ENCODE data around the gene QPCTL.

QPCTL gene

DNA sequence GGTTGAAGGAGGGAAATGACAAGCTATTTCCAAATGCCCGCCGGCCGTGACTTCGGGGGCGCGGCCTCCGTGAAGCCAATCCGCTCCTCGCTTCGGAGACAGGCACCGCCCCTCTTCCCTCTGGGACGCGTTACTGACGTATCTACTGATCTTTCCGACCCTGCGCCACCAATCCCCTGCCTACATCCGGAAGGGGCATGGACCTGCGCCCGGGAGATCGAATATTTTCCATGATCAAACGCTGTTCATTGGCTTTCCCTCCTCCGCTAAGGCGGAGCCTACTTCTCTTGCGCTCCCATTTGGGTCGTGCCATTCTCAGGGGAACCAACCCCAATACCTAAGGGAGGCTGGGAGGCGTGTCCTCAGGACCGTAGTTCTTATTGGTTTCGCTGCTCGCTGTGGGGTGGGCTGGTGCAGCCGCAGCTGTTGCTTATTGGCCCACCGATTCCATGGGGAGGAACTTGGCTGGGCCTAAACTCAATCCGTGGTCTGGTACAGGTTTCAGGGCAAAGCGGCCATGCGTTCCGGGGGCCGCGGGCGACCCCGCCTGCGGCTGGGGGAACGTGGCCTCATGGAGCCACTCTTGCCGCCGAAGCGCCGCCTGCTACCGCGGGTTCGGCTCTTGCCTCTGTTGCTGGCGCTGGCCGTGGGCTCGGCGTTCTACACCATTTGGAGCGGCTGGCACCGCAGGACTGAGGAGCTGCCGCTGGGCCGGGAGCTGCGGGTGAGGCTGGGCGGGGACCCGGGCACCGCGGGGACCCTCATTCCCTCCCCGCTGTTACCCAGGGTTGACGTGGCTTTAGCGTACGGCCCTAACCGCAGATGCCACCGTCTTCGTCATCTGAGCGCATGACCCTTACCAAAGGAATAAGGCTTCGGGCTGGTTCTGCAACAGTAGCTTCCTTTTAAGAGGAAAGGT is at the start of gene QPCTL:
TSS of gene QPCTL (plus strand) at position 480 of the 919 bp plus-strand sequence. CDS start at position 518, 38 bp downstream.
- in situ Hi-C loops (cut with MboI; ENCODE audit: low sequenced_read_pairs) = no loop called here

- in situ Hi-C loops (cut with MboI; ENCODE audit: low sequenced_read_pairs) = no loop called here
These were observed 49.2 kb upstream of the QPCTL start for GRCh38 chr19:45643024-45643926.

DNA sequence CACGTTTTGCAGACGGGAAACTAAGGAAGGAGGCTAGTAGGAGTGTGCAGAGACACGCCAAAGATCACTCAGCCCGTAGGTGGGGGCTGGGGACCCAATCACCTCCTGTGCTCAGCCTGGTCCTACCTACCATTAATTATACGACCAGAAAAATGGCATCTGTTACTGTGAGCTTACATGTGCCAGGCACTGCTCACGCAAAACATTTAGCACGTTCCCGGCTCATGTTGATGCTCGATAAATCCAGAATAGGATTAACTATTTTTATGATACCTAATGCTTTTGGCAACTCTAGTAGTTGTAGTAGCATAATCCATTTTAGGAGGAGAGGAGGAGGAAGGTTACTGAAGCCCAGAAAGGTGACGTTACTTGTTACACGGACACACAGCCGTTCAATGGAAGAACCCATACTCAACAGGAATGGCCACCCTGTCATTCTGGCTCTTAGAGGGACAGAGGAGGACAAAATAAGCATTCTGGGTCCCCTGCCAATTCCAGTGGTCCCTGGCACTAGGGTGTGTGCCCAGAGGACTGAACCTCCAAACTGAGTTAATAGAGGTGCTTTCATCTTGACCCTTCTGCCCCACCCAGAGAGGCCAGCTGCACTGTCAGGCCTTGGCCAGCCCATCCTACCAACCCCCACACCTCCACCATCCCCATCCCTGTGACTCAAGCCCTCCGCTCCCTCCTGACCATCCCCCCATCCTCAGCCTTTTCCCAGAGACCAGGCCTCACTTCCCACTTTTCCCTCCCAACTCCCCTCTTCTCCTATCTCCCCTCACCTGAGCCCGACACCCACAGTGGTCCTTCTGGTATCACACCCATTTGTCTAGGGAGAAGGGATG is 48.3 kb upstream of the QPCTL start:
- in situ Hi-C loops (cut with MboI; ENCODE audit: low sequenced_read_pairs) = no loop called here

DNA sequence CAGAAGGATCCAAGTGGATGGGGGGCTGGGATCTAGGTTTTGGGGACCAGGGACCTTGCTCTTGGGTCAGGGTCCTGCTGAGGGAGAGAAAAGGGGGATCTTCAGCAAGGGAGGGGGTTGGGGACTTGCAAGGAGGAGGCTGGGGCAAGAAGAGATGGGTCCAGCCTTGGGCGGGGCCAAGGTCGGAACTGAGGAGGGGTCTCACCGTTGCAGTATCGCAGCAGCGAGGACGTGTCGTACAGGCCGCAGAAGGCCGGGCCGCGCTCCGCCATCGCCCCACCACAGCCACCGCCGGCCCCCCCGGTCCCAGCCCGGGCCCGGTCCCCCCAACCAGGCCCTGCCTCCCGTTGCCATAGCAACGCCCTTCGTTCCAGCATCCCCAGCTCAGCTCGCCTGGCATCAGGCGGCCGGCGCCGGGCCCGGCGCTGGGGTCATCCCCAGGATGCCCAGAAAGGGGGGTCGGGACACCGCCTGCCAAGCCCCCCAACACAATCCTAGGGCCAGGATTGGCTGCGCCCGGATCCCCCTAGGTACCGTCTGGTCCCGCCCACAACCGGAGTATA is 47.3 kb upstream of the QPCTL start:
- in situ Hi-C loops (cut with MboI; ENCODE audit: low sequenced_read_pairs) = no loop called here

- in situ Hi-C loops (cut with MboI; ENCODE audit: low sequenced_read_pairs) = no loop called here
These were observed 46.7 kb upstream of the QPCTL start for GRCh38 chr19:45645631-45646344.

GRCh38 chr19:45646345-45646698 is 46.1 kb upstream of the QPCTL start:
- in situ Hi-C loops (cut with MboI; ENCODE audit: low sequenced_read_pairs) = no loop called here

- in situ Hi-C loops (cut with MboI; ENCODE audit: low sequenced_read_pairs) = no loop called here
These were observed 41.7 kb upstream of the QPCTL start for GRCh38 chr19:45650722-45651121.

GRCh38 chr19:45653634-45654033 is 38.8 kb upstream of the QPCTL start:
- in situ Hi-C loops (cut with MboI; ENCODE audit: low sequenced_read_pairs) = no loop called here

DNA sequence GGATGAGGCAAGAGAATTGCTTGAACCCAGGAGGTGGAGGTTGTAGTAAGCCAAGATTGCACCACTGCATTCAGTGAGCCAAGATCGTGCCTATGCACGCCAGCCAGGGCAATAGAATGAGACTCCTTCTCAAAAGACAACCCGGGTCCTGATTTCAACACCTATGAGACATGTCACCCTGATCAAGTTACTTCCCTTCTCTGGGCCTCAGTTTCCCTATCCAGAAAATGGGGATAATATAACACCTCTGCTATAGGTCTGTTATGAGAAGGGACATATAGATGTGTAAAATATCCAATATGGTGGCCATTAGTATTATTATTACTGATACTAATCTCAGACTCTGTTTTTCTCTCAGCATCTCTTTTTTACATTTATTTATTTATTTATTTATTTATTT is 37.4 kb upstream of the QPCTL start:
- in situ Hi-C loops (cut with MboI; ENCODE audit: low sequenced_read_pairs) = no loop called here

GRCh38 chr19:45657520-45658167 is 34.8 kb upstream of the QPCTL start:
- in situ Hi-C loops (cut with MboI; ENCODE audit: low sequenced_read_pairs) = no loop called here

- in situ Hi-C loops (cut with MboI; ENCODE audit: low sequenced_read_pairs) = no loop called here
These were observed 33.3 kb upstream of the QPCTL start for GRCh38 chr19:45659096-45659729.

DNA sequence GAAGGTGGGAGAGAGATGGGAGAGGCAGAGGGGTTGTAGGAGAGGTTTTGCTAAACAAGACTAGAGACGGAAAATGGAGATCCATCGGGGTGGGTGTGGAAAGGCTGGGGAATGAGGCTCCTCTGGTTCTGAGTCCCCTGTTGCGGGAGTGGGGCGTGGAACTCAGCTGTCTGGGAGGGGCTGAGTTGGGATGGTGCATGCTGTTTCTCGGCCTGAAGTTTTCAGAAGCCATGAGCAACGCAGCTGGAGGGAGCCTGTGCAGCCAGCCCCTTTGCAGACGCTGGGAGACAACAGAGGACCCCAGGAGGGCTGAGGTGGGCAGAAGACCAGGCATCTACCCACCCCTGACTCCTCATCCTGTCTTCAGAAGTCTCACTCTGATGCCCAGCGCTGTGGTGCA is 31.8 kb upstream of the QPCTL start:
- in situ Hi-C loops (cut with MboI; ENCODE audit: low sequenced_read_pairs) = no loop called here

GRCh38 chr19:45663800-45664199 is 28.7 kb upstream of the QPCTL start:
- in situ Hi-C loops (cut with MboI; ENCODE audit: low sequenced_read_pairs) = no loop called here

DNA sequence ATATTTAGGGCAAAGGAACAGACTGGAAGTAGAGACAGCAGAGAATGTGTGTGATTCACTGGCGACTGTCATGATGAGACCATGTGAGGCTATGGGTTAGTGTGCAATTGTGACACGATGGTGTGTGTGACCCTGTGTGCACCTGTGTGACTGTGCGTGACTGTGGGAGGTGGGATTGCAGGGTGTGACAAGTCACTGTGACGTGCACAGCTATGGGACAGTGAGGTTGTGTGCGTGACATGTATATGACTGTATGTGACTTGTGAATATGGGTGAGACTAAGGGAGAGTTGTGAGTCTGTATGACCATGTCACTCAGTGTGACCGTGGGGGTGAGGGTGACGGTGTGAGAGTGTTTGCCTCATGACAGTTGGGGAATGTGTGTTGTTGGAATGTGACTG is 27.9 kb upstream of the QPCTL start:
- in situ Hi-C loops (cut with MboI; ENCODE audit: low sequenced_read_pairs) = no loop called here

DNA sequence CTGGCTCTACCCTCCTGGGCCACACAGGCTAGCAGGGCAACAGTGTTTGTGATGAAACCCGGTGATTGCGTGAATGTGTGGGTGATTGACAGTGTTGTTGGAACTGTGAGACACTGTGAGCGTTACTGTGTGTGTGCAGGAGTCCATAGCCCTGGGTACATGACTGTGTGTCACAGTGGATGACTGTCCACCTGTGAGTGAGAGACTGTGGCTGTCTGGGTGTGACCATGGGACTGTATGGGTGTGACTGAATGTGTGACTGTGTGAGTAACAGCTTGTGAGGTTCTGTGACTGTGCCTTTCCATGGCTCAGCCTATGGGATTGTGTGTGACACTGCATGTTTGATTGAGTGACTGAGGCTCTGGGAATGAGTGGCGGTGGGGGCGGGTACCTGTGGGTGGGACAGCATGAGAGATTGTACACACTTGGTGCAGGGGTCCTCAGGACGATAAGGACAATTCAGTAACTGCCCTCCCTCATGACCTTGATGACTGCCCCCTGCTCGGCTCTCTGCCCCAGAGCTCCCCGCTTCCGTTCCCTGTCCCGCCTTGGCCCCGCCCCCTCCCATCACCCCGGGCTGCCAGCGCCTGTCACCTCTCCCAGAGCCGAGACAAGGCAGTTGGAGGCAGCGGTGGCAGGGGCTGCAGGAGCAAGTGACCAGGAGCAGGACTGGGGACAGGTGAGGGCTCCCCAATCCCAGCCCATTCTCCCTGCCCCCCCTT is 24.7 kb upstream of the QPCTL start, which contains the start of gene GIPR:
TSS of gene GIPR (plus strand) at position 602 of the 722 bp plus-strand sequence. CDS start 1,300 bp downstream, outside the sequence.
- in situ Hi-C loops (cut with MboI; ENCODE audit: low sequenced_read_pairs) = no loop called here

DNA sequence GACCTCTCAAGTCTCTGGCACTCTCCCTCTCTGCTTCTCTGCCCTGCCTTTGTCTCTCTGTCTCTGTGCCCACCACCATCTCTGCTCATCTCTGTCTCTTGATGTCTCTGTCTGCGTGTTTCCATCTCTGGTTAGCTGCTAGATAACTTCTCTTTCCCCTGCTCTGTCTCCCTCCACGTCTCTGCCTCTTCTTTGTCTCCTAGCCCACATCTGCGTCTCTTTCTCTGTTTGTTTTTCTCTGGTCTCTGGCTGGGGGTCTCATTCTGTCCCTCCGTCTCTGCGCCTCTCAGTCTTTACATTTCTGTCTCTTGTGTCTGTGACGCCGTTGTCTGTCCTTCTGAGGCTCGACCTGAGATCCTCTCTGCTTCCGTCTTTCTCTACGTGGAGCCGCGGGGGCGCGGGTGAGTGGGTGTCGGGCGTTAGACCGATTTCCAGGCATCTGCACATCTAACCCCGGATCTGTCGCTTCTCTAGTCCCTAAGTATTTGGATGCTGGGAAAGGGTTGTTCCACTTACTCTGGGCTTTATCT is 24.1 kb upstream of the QPCTL start:
- in situ Hi-C loops (cut with MboI; ENCODE audit: low sequenced_read_pairs) = no loop called here

DNA sequence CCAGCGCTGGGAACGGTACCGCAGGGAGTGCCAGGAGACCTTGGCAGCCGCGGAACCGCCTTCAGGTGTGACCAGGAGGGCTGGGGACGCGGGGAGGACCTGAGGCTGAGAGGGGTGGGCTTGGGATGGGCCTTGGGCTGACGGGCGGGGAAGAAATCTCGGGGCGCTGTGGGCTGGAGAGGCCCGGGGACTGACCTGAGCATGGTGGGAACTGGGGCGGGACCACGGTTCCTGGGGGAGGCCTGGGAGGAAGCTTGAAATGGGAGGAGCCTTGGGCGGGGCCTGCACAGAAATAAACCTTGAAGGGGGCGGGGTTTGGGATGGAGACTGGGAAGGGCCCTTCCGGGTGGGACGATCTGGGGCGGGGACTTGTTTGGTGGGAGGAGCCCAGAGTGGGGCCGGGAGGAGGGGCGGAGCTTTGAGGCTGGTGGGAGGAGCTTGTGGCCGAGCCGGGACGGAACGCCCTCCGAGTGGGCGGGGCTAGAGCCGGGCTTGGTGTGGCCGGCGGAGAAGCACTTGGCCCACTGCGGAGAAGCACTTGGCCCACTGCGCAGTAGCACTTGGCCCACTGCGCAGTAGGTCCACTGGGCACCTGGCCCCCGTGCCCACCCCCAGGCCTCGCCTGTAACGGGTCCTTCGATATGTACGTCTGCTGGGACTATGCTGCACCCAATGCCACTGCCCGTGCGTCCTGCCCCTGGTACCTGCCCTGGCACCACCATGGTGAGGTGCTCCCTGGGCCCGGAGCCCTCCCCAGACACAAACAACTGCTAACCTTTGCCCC is 21.6 kb upstream of the QPCTL start:
- in situ Hi-C loops (cut with MboI; ENCODE audit: low sequenced_read_pairs) = no loop called here
